HG02759 (cell line): ENCODE data around the gene DLG2.

Experiments used
- ATAC-seq: cut with Tn5 transposase; IDR thresholded peaks from one replicate; pipeline ENCODE4 v1.9.1; 2021; ENCODE audit warnings: mild to moderate bottlenecking, moderate library complexity; ENCODE audit not compliant: unreplicated experiment

Gene DLG2

GRCh38 chr11:83720675-83721074 is 1906.5 kb downstream of the DLG2 start:
- no peak for ATAC-seq

GRCh38 chr11:83717537-83717936 is 1909.6 kb downstream of the DLG2 start:
- no peak for ATAC-seq

- ATAC-seq = no peak
These were observed 1911.1 kb downstream of the DLG2 start for GRCh38 chr11:83715927-83716535.

GRCh38 chr11:83713708-83714107 is 1913.4 kb downstream of the DLG2 start:
- ATAC-seq = no peak

GRCh38 chr11:83711106-83711527 is 1916.0 kb downstream of the DLG2 start:
- ATAC-seq = no peak

- no peak for ATAC-seq
These were observed 1917.7 kb downstream of the DLG2 start for GRCh38 chr11:83709434-83709833.

GRCh38 chr11:83706566-83706965 is 1920.6 kb downstream of the DLG2 start:
- ATAC-seq = no peak

- no peak for ATAC-seq
These were observed 1924.3 kb downstream of the DLG2 start for GRCh38 chr11:83702796-83703195.

- no peak for ATAC-seq
These were observed 1929.6 kb downstream of the DLG2 start for GRCh38 chr11:83697518-83697917.

GRCh38 chr11:83695046-83695445 is 1932.1 kb downstream of the DLG2 start:
- ATAC-seq = no peak

GRCh38 chr11:83694191-83694910 is 1932.8 kb downstream of the DLG2 start:
- no peak for ATAC-seq

GRCh38 chr11:83693306-83693992 is 1933.7 kb downstream of the DLG2 start:
- ATAC-seq = no peak

- ATAC-seq = no peak
These were observed 1934.5 kb downstream of the DLG2 start for GRCh38 chr11:83692675-83693074.

GRCh38 chr11:83691451-83691950 is 1935.6 kb downstream of the DLG2 start:
- ATAC-seq = no peak

- ATAC-seq = no peak
These were observed 1937.9 kb downstream of the DLG2 start for GRCh38 chr11:83689144-83689780.

- no peak for ATAC-seq
These were observed 1939.4 kb downstream of the DLG2 start for GRCh38 chr11:83687787-83688186.

- ATAC-seq = no peak
These were observed 1941.4 kb downstream of the DLG2 start for GRCh38 chr11:83685730-83686129.

- ATAC-seq = no peak
These were observed 1943.1 kb downstream of the DLG2 start for GRCh38 chr11:83684071-83684470.

- peak; percentile 91 for ATAC-seq
These were observed 1944.6 kb downstream of the DLG2 start for GRCh38 chr11:83682611-83682973.

GRCh38 chr11:83681906-83682610 is 1945.1 kb downstream of the DLG2 start:
- no peak for ATAC-seq
